ENCODE measurements around the gene GID8. TPM values are rescaled to one million over a fixed set of nuclear protein-coding genes. Genes with fewer than 3 reads are reported as not detected.

Gene GID8
- total RNA-seq, 1 donor from 2014 or later = 55.8 TPM

- Mint-ChIP-seq H3K36me3 (no peaks in the 10 kb centered on the region), H3K4me1 (ENCODE audit: unreplicated experiment) (no peaks in the 10 kb centered on the region), H3K27me3 (no peaks in the 10 kb centered on the region), H3K27ac (no peak overlapping the region), H3K9me3 (no peaks in the 10 kb centered on the region), H3K4me3 (no peak overlapping the region)
- TF ChIP-seq CTCF (conservative IDR thresholded peaks at IDR 0.05) = no peak
- no peak for DNase-seq (ENCODE audit: extremely low spot score, unreplicated experiment)
These were observed 24.4 kb downstream of the GID8 start for GRCh38 chr20:62962221-62962879.

GRCh38 chr20:62962891-62963613 lies 25.1 kb downstream of the GID8 start:
- DNase-seq (ENCODE audit: extremely low spot score, unreplicated experiment) = no peak
- no peaks in the 10 kb centered on the region for H3K36me3 Mint-ChIP-seq
- no peak overlapping the region for H3K27ac Mint-ChIP-seq
- no peaks in the 10 kb centered on the region for H3K4me1 Mint-ChIP-seq (ENCODE audit: unreplicated experiment)
- no peak for TF ChIP-seq CTCF (conservative IDR thresholded peaks at IDR 0.05)
- no peaks in the 10 kb centered on the region for H3K27me3 Mint-ChIP-seq
- H3K9me3 Mint-ChIP-seq = no peaks in the 10 kb centered on the region
- no peak overlapping the region for H3K4me3 Mint-ChIP-seq

GRCh38 chr20:62963614-62964397 lies 25.9 kb downstream of the GID8 start:
- no peaks in the 10 kb centered on the region for H3K27me3 Mint-ChIP-seq
- no peak overlapping the region for H3K4me3 Mint-ChIP-seq
- H3K36me3 Mint-ChIP-seq = no peaks in the 10 kb centered on the region
- no peak for TF ChIP-seq CTCF (conservative IDR thresholded peaks at IDR 0.05)
- H3K9me3 Mint-ChIP-seq = no peaks in the 10 kb centered on the region
- H3K4me1 Mint-ChIP-seq (ENCODE audit: unreplicated experiment) = no peaks in the 10 kb centered on the region
- no peak for DNase-seq (ENCODE audit: extremely low spot score, unreplicated experiment)
- H3K27ac Mint-ChIP-seq = no peak overlapping the region

- Mint-ChIP-seq H3K27me3 (peaks cover 5% of the 10 kb centered on the region), H3K9me3 (no peaks in the 10 kb centered on the region), H3K4me3 (no peak overlapping the region), H3K27ac (no peak overlapping the region), H3K36me3 (no peaks in the 10 kb centered on the region), H3K4me1 (ENCODE audit: unreplicated experiment) (no peaks in the 10 kb centered on the region)
- DNase-seq (ENCODE audit: extremely low spot score, unreplicated experiment) = no peak
- no peak for TF ChIP-seq CTCF (conservative IDR thresholded peaks at IDR 0.05)
These were observed 26.8 kb downstream of the GID8 start for GRCh38 chr20:62964700-62965099.

- H3K4me3 Mint-ChIP-seq = no peak overlapping the region
These were observed 27.4 kb downstream of the GID8 start for GRCh38 chr20:62965363-62965771.

More at GRCh38 chr20:62965363-62965771, 27.4 kb downstream of the GID8 start:
- Mint-ChIP-seq H3K9me3 (no peaks in the 10 kb centered on the region), H3K36me3 (no peaks in the 10 kb centered on the region), H3K27me3 (peaks cover 8% of the 10 kb centered on the region), H3K27ac (no peak overlapping the region), H3K4me1 (ENCODE audit: unreplicated experiment) (no peaks in the 10 kb centered on the region)
- no peak for DNase-seq (ENCODE audit: extremely low spot score, unreplicated experiment)
- TF ChIP-seq CTCF (conservative IDR thresholded peaks at IDR 0.05) = peak; percentile 26
